MM.1S (cell line): ENCODE results near the gene DCHS1.

Source experiments
- DNase-seq: peaks from one replicate; pipeline ENCODE4 v3.0.0-alpha.2; 2015
- H2AFZ ChIP-seq: fragments of 300-600 bp; sonication (generic); 2 replicates; pipeline ENCODE4 v1.6.0; 2016; ENCODE audit warnings: antibody characterized with exemption, low read length
- H3F3A ChIP-seq: fragments of 300-600 bp; sonication (generic); 2 replicates; pipeline ENCODE4 v1.6.1; 2016; ENCODE audit warnings: mild to moderate bottlenecking, antibody characterized with exemption, low read length, moderate library complexity, mixed read lengths; ENCODE audit not compliant: insufficient read depth
- H3K27ac ChIP-seq: fragments of 300-600 bp; sonication (generic); 2 replicates; pipeline ENCODE4 v1.5.1; 2016; ENCODE audit warnings: mild to moderate bottlenecking, low read length
- H3K27me3 ChIP-seq: fragments of 300-600 bp; sonication (generic); replicated peaks from 2 replicates; pipeline ENCODE4 v1.6.0; 2016; ENCODE audit warnings: low read length; ENCODE audit not compliant: insufficient read depth
- H3K36me3 ChIP-seq: fragments of 300-600 bp; sonication (generic); replicated peaks from 2 replicates; pipeline ENCODE4 v1.6.1; 2016; ENCODE audit warnings: mild to moderate bottlenecking, low read length, mixed read lengths; ENCODE audit not compliant: insufficient read depth
- H3K4me1 ChIP-seq: fragments of 300-600 bp; sonication (generic); 2 replicates; pipeline ENCODE4 v1.6.1; 2016; ENCODE audit warnings: low read length, mixed read lengths
- H3K4me2 ChIP-seq: fragments of 300-600 bp; sonication (generic); 2 replicates; pipeline ENCODE4 v1.6.0; 2016; ENCODE audit warnings: low read depth, low read length
- H3K4me3 ChIP-seq: fragments of 300-600 bp; sonication (generic); 2 replicates; pipeline ENCODE4 v1.5.1; 2016; ENCODE audit warnings: low read length, mixed read lengths
- H3K79me2 ChIP-seq: fragments of 300-600 bp; sonication (generic); 2 replicates; pipeline ENCODE4 v1.6.1; 2016; ENCODE audit warnings: mixed run types, low read length, mixed read lengths
- H3K9ac ChIP-seq: fragments of 300-600 bp; sonication (generic); 2 replicates; pipeline ENCODE4 v1.6.1; 2016; ENCODE audit warnings: low read length, mixed read lengths
- H3K9me2 ChIP-seq: fragments of 300-600 bp; sonication (generic); replicated peaks from 2 replicates; pipeline ENCODE4 v1.6.1; 2016; ENCODE audit warnings: mild to moderate bottlenecking, low read length, mixed read lengths; ENCODE audit not compliant: insufficient read depth
- H3K9me3 ChIP-seq: fragments of 300-600 bp; sonication (generic); replicated peaks from 2 replicates; pipeline ENCODE4 v1.6.1; 2016; ENCODE audit warnings: mild to moderate bottlenecking, low read length, mixed read lengths; ENCODE audit not compliant: insufficient read depth
- H4K20me1 ChIP-seq: fragments of 300-600 bp; sonication (generic); 2 replicates; pipeline ENCODE4 v1.6.1; 2016; ENCODE audit warnings: mild to moderate bottlenecking, low read length, moderate library complexity, mixed read lengths; ENCODE audit not compliant: insufficient read depth
- CTCF ChIP-seq: fragments of 300-600 bp; sonication (generic); IDR thresholded peaks from 2 replicates; pipeline ENCODE4 v1.5.1; 2016; ENCODE audit warnings: antibody characterized with exemption, low read length, mixed read lengths
- EZH2 ChIP-seq: fragments of 300-600 bp; sonication (generic); optimal IDR thresholded peaks from 2 replicates; pipeline ENCODE3; 2017; ENCODE audit warnings: low read depth, mild to moderate bottlenecking, antibody characterized with exemption, low read length, mixed read lengths
- EZH2phosphoT487 ChIP-seq: fragments of 300-600 bp; sonication (generic); IDR thresholded peaks from 2 replicates; pipeline ENCODE4 v1.6.1; 2018; ENCODE audit warnings: antibody characterized with exemption, low read length

The DCHS1 gene

GRCh38 chr11:6586434-6587359, 68.9 kb downstream of the DCHS1 start:
- no peaks in the 10 kb centered on the region for H3K36me3 ChIP-seq
- no peaks in the 10 kb centered on the region for H3K27me3 ChIP-seq
- no peak overlapping the region for H2AFZ ChIP-seq
- no peaks in the 10 kb centered on the region for H4K20me1 ChIP-seq
- DNase-seq, result no peak
- H3K79me2 ChIP-seq, result peaks cover 27% of the 10 kb centered on the region; the same call in 1 of the 2 replicates
- no peak overlapping the region for H3K4me2 ChIP-seq
- no peaks in the 10 kb centered on the region for H3K9me2 ChIP-seq
- no peak overlapping the region for H3K4me3 ChIP-seq
- H3K4me1 ChIP-seq, result no peaks in the 10 kb centered on the region
- no peaks in the 10 kb centered on the region for H3F3A ChIP-seq
- no peaks in the 10 kb centered on the region for H3K9me3 ChIP-seq
- TF ChIP-seq EZH2phosphoT487 (no peak), CTCF (no peak), EZH2 (no peak)
- H3K9ac ChIP-seq, result no peak overlapping the region
- no peak overlapping the region for H3K27ac ChIP-seq

DNA sequence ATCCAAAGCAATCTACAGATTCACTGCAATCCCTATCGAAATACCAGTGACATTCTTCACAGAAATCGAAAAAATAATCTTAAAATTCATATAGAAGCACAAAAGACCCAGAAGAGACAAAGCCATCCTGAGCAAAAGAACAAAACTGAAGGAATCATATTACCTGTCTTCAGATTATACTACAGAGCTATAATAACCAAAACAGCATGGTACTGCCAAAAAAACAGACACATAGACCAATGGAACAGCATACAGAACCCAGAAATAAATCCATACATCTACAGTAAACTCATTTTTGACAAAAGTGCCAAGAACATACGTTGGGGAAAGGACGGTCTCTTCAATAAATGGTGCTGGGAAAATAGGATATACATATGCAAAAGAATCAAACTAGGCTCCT, 71.1 kb downstream of the DCHS1 start:
- Histone ChIP-seq H3K9ac (no peak overlapping the region), H3K4me3 (no peak overlapping the region), H3K27ac (no peak overlapping the region), H3K4me1 (no peaks in the 10 kb centered on the region), H2AFZ (no peak overlapping the region), H3F3A (no peaks in the 10 kb centered on the region), H3K9me2 (no peaks in the 10 kb centered on the region), H4K20me1 (no peaks in the 10 kb centered on the region), H3K27me3 (no peaks in the 10 kb centered on the region), H3K79me2 (peaks cover 35% of the 10 kb centered on the region; the same call in 1 of the 2 replicates), H3K4me2 (no peak overlapping the region), H3K36me3 (no peaks in the 10 kb centered on the region), H3K9me3 (no peaks in the 10 kb centered on the region)
- TF ChIP-seq CTCF, result no peak
- no peak for TF ChIP-seq EZH2
- TF ChIP-seq EZH2phosphoT487, result no peak
- DNase-seq, result no peak

DNA sequence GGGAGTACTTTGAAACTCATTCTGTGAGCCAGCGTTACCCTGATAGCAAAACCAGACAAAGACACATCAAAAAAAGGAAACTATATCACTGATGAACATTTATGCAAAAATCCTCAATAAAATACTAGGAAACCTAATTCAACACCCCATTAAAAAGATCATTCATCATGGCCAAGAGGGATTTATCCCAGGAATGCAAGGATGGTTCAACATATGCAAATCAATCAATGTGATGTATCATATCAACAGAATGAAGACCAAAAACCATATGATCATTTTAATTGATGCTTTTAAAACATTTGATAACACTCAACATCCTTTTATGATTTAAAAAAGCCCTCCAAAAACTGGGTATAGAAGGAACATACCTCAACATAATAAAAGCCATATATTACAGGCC, 72.0 kb downstream of the DCHS1 start:
- no peaks in the 10 kb centered on the region for H4K20me1 ChIP-seq
- no peak for TF ChIP-seq EZH2
- peaks cover 35% of the 10 kb centered on the region; the same call in 1 of the 2 replicates for H3K79me2 ChIP-seq
- no peaks in the 10 kb centered on the region for H3K4me1 ChIP-seq
- H2AFZ ChIP-seq, result no peak overlapping the region
- H3K9me2 ChIP-seq, result no peaks in the 10 kb centered on the region
- H3F3A ChIP-seq, result no peaks in the 10 kb centered on the region
- no peak overlapping the region for H3K27ac ChIP-seq
- no peak overlapping the region for H3K4me2 ChIP-seq
- no peak overlapping the region for H3K9ac ChIP-seq
- H3K4me3 ChIP-seq, result no peak overlapping the region
- H3K9me3 ChIP-seq, result no peaks in the 10 kb centered on the region
- H3K36me3 ChIP-seq, result no peaks in the 10 kb centered on the region
- no peak for DNase-seq
- H3K27me3 ChIP-seq, result no peaks in the 10 kb centered on the region

GRCh38 chr11:6579681-6580080, 75.9 kb downstream of the DCHS1 start:
- Histone ChIP-seq H4K20me1 (no peaks in the 10 kb centered on the region), H3K4me2 (no peak overlapping the region), H2AFZ (no peak overlapping the region), H3K9me3 (no peaks in the 10 kb centered on the region), H3K9ac (no peak overlapping the region), H3F3A (no peaks in the 10 kb centered on the region), H3K9me2 (no peaks in the 10 kb centered on the region), H3K27ac (no peak overlapping the region), H3K27me3 (no peaks in the 10 kb centered on the region), H3K4me1 (no peaks in the 10 kb centered on the region), H3K36me3 (no peaks in the 10 kb centered on the region), H3K4me3 (no peak overlapping the region), H3K79me2 (peaks cover 34% of the 10 kb centered on the region; the same call in 1 of the 2 replicates)
- DNase-seq, result no peak
- TF ChIP-seq CTCF (no peak), EZH2 (no peak)
